ENCODE measurements around the gene APP.

APP gene

DNA sequence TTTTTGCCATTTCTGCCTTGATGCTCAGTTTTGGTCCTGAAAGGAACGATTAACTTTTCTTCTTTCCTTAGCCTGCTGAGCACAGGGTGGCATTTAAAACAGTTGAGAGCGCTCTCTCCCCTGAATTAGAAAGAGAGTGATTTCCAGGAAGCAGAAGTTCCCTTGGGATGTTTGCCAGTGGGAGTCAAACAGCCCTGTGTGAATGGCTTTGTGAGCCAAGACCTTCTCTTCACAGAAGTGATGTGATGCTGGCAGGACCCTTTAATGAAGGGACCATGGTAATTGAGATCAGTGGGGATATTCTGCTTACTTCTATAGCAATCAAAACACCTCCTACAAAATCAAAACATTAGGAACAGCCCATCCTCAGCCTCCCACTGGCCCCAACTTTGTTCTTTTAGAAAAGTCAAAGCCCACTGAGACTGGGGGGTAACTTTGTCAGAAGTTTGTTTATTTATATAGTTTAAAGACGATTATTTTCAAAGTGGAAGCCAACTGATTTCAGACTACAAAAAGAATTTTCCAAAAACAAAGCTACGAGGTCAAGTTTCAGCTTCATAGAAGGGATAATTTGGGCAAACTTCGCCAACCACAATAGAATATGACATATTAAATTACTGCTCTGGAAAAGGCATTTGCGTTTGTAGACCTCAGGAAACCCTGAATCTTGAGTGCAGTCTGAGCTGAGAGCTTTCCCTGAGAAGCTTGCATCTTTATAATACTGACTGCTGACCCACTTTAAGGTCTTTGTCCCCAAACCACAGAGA lies 313.1 kb downstream of the APP start:
- no peak for DNase-seq

DNA sequence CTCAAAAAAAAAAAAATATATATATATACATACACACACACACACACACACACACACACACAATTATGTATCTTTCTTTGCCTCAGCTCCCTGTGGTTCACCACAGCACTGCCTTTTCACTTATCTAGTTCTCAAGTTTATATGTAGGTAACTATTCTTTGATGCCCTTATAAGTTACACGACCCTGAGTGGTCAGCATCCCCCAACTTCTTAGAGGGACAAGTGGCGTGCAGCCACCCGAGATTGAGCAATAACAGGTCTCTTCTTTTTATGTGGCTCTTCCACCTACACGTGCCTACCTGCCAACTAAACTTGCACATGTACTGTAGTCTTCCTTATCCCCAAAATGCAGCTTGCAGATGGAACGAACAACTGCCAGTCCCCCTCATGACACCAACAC lies 315.0 kb downstream of the APP start:
- DNase-seq: no peak

DNA sequence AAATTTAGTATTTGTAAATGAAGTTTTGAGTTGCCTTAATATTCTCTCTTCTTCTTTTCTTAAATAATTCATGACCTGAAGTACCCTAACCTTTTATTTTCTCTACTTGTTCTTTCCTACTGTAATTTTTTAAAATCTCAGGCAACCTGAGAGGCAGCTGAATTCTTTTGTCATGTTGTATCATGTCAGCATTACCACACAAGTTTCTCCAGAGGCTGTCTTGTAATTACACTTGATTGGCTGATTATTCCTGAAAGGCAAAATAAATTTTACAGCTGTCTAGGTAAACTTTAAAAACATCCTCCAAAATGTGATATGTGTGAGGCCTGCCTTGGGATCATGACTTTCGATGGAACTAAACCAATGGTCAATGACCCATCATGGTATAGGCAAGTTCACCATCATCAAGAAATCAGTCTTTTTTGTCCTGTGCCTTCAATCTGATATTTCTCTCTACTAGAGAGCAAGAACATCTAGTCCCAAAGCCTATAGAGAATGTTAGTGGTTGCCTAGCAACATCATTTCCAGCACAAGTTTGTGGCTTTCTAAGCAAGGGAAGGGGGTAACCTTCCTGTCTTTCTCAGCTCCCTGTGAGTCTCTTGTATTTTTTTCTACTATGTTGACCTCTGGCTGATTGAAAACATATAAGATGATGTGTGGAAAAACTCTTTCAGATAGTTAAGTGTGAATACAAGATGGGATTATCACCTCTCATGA lies 320.3 kb downstream of the APP start:
- no peak for DNase-seq

DNA sequence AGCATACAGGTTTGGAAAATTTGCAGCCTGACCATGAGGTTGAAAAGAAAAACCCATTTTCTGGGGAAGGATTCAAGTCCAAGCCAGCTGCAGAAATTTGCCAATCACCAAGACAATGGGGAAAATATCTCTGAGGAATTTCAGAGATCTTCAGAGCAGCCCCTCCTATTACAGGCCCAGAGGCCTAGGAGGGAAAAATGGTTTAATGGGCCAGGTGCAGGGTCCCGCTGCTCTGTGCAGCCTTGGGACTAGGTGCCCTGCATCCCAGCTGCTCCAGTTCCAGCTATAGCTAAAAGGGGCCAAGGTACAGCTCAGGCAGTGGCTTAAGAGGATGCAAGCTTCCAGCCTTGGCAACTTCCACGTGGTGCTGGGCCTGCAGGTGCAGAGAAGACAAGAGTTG lies 322.3 kb downstream of the APP start:
- DNase-seq: no peak

DNA sequence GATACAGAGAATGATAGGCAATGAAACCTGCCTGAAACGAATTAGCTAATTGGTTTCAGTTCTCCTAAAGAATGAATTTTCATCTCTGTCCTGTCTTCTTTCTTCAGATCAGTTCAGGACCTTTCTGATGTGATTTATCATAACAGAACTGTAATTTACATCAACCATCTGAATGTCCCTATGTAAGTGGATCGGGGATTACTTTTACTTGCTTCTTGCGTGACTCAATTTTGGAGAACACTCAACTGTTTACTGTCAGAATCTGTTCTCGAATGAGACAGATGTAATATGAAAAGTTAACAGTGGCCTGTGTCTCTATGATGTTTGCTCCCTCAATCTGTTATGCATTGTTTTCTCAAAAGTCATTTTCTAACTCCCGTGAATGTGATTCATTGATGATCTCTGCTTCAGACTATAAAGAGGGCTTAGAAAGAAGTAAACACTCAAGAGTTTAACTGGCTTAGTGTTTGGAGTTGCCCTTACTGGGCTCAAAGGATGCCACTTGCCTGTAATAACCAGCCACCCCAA lies 324.8 kb downstream of the APP start:
- no peak for DNase-seq

DNA sequence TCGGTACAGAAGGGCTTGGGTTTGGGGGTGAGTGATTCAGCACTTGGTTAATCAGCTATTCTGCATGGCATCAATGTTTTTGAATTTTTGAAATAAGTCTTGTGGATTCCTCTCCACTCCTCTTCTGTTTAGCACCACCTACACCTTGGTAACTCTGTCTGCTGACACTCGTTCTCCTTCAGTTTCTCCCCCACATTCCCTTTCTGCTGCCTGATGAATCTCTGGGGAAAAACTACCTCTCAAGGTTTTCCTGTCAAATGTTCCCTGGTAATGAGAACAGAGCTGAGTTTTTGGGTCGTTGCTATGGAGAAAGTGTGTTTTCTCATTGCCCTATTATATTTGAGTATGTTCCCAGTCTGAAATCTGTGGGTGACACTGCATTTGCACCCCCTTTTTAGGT lies 327.6 kb downstream of the APP start:
- DNase-seq: no peak

DNA sequence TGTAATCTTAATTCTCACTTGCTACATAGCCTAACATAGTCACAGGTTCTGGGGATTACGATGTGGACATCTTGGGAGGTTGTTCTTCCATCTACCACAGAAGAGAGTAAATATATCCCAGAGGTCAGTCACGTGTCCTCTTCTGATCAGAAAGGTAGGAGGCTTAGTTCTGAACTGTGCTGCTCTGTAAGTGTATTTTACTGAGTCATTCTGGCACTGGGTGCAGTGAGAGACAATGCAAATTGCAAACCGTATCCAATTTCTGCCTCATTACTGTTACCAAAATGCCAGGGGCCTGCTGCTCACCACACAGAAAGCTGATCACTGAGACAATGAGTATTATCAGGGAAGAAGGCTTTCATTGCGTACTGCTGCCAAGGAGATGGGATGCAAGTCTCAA lies 331.8 kb downstream of the APP start:
- DNase-seq: no peak

DNA sequence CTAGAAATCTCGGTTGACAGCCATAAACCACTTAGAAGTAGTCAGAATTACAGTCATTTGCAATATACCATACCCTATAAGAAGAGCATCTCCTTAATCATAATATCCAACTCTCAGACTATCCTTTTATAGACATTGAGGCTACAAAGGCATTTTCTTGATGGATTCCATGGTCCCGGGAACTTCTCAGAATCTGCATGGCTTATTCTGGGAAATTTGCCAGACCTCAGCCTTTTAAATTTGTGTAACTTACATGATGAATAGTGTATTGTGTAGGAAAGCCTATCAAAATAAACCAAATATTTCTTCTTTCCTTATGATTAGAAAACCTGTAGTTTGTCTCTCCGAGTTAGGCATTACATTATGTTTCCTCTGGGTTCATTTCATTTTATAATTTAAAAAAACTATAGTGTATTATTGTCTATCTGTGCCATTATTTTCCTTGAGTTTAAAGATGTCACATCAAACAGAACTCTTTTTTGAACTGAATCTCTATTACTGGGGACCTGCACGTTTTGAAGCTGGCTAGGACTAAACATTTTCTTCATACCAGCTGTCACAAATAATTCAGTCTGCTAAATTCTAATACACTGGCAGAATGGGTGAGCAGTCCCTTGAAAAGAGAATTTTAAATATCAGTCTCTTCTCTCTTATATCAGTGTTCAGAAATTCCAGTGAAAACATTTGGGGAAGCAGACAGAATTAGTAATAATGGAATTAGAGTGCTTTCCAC lies 332.9 kb downstream of the APP start:
- no peak for DNase-seq

DNA sequence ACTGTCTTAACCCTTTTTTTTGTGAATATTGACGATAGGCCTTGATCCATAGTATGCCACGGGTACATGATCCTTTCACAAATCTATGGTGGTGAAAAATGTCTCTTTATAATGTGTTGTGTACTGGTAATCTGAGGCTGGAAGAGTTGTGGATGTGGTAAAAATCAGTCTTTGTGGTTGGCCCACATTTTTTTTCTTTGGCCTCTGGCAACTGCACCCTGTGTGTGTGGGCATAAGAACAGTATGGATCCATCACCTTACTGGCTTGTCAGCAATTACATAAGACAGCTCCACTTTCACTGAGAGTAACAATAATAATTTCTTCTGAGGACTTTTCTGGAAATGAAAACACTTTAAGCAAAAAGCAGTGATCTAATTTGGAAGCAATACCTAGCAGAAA lies 334.2 kb downstream of the APP start:
- DNase-seq: no peak

DNA sequence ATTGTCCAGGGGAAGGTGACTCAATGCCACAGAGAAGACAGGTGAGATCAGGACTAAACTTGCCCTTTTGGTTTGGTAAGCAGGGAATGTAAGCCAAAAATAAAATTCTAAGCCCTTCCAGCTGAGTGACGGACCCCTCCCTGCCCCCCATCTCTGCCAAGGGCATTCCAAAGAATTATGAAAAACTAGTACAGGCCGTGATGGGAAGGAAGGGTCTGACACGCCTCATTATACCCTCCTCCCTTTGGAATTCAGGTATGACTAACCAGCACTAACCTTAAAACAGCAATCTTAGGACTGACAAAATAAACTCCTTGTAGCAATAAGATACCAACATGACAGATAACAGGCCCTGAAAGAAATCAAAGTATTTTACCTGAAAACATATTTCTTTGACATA lies 336.2 kb downstream of the APP start:
- DNase-seq: no peak

DNA sequence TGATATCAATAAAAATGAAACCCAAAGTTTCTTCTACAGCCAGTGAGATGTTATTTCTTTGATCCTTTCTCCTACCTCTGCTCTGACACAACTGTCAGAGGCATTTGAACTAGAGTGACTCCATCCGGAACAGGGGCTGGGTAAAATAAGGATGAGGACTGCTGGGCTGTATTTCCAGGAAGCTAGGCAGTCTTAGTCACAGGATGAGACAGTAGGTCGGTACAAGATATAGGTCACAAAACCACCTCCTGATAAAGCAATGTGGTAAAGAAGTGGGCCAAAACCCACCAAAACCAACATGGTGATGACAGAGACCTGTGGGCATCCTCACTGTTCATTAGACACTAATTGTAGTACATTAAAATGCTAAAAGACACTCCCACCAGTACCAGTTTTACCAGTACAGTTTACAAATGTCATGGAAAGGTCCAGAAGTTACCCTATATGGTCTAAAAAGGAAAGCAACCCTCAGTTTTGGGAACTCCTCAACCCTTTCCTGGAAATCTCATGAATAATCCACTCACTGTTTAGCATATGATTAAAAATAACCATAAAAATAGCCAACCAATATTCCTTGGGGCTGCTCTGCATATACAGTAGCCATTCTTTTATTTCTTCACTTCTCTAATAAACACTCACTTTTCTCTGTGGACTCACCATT lies 339.1 kb downstream of the APP start:
- DNase-seq: no peak

Measured in right forelimb (tissue), 1 donor.